Activated CD4-positive, alpha-beta T cell treated with anti-CD3 and anti-CD28 coated beads, Interleukin-10, Interleukin-2, amounts not matched to agents 100 ng/mL and 50 ng/mL, durations not matched to agents 16 hours and 8 hours (primary cell): ENCODE data around the gene MIPEP.
"Not testable (repeated sequence)": the region's sequence is repeated elsewhere in the genome, so short reads cannot be mapped to it uniquely, and the experiment has no call there.

Experiments
- DNase-seq: peaks from one replicate; pipeline ENCODE4 v3.0.0-alpha.2; 2020

MIPEP gene

GRCh38 chr13:23884361-23884760 lies 4.8 kb downstream of the MIPEP start:
- DNase-seq: not testable (repeated sequence)

GRCh38 chr13:23883255-23883654 lies 5.9 kb downstream of the MIPEP start:
- DNase-seq: no peak

- not testable (repeated sequence) for DNase-seq
These were observed 7.8 kb downstream of the MIPEP start for GRCh38 chr13:23881402-23881800.

GRCh38 chr13:23880493-23881401 lies 8.5 kb downstream of the MIPEP start:
- not testable (repeated sequence) for DNase-seq

GRCh38 chr13:23877286-23877685 lies 11.9 kb downstream of the MIPEP start:
- no peak for DNase-seq

- peak; percentile 7 for DNase-seq
These were observed 12.9 kb downstream of the MIPEP start for GRCh38 chr13:23876265-23876664.

- DNase-seq: no peak
These were observed 17.5 kb downstream of the MIPEP start for GRCh38 chr13:23871616-23872220.

- DNase-seq: no peak
These were observed 18.7 kb downstream of the MIPEP start for GRCh38 chr13:23870356-23871140.

GRCh38 chr13:23868521-23868920 lies 20.7 kb downstream of the MIPEP start:
- DNase-seq: no peak

GRCh38 chr13:23867027-23867491 lies 22.1 kb downstream of the MIPEP start:
- no peak for DNase-seq

GRCh38 chr13:23866420-23867026 lies 22.7 kb downstream of the MIPEP start:
- DNase-seq: no peak

GRCh38 chr13:23865906-23866305 lies 23.3 kb downstream of the MIPEP start:
- DNase-seq: no peak

GRCh38 chr13:23865026-23865425 lies 24.2 kb downstream of the MIPEP start:
- no peak for DNase-seq

- DNase-seq: no peak
These were observed 27.9 kb downstream of the MIPEP start for GRCh38 chr13:23861310-23861709.

- DNase-seq: no peak
These were observed 29.3 kb downstream of the MIPEP start for GRCh38 chr13:23859904-23860303.

GRCh38 chr13:23859455-23859854 lies 29.7 kb downstream of the MIPEP start:
- DNase-seq: no peak

- no peak for DNase-seq
These were observed 30.7 kb downstream of the MIPEP start for GRCh38 chr13:23858546-23858945.

GRCh38 chr13:23856008-23856750 lies 33.0 kb downstream of the MIPEP start:
- no peak for DNase-seq

- no peak for DNase-seq
These were observed 33.8 kb downstream of the MIPEP start for GRCh38 chr13:23855360-23855759.

- DNase-seq: no peak
These were observed 36.8 kb downstream of the MIPEP start for GRCh38 chr13:23852351-23852750.

GRCh38 chr13:23851106-23851505 lies 38.1 kb downstream of the MIPEP start:
- no peak for DNase-seq

- DNase-seq: no peak
These were observed 39.1 kb downstream of the MIPEP start for GRCh38 chr13:23850134-23850533.
